Measurements from ENCODE around the gene STX8. TPM values are rescaled to one million over a fixed set of nuclear protein-coding genes. Genes with fewer than 3 reads are reported as not detected.

The STX8 gene
- total and polyA plus RNA-seq, 8 donors = 26.9 to 37.4 (median 32.3) TPM

- WGBS, 2 donors = 91 to 96% methylated on average over 5 of the region's 5 CpGs
- TF ChIP-seq, protein P1, sequence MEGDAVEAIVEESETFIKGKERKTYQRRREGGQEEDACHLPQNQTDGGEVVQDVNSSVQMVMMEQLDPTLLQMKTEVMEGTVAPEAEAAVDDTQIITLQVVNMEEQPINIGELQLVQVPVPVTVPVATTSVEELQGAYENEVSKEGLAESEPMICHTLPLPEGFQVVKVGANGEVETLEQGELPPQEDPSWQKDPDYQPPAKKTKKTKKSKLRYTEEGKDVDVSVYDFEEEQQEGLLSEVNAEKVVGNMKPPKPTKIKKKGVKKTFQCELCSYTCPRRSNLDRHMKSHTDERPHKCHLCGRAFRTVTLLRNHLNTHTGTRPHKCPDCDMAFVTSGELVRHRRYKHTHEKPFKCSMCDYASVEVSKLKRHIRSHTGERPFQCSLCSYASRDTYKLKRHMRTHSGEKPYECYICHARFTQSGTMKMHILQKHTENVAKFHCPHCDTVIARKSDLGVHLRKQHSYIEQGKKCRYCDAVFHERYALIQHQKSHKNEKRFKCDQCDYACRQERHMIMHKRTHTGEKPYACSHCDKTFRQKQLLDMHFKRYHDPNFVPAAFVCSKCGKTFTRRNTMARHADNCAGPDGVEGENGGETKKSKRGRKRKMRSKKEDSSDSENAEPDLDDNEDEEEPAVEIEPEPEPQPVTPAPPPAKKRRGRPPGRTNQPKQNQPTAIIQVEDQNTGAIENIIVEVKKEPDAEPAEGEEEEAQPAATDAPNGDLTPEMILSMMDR (IDR thresholded peaks at IDR 0.05) = no peak
- no peak overlapping the region for H3K4me3 ChIP-seq
- FAIRE-seq (no peak), DNase-seq (no peak), ATAC-seq (no peak)
- intact Hi-C loops (cut with DNase I) = no loop called here
- H3K4me1 ChIP-seq = no peaks in the 10 kb centered on the region
- H3K9me3 ChIP-seq = no peaks in the 10 kb centered on the region
- no peaks in the 10 kb centered on the region for H3K36me3 ChIP-seq
- no peaks in the 10 kb centered on the region for H3K27me3 ChIP-seq
- H3K27ac ChIP-seq = no peak overlapping the region
Measured at GRCh38 chr17:9443811-9444210, 131.8 kb downstream of the STX8 start.

GRCh38 chr17:9439851-9440250, 135.8 kb downstream of the STX8 start:
- ATAC-seq (no peak), DNase-seq (no peak)
- TF ChIP-seq, protein P1 (IDR thresholded peaks at IDR 0.05) = no peak

DNA sequence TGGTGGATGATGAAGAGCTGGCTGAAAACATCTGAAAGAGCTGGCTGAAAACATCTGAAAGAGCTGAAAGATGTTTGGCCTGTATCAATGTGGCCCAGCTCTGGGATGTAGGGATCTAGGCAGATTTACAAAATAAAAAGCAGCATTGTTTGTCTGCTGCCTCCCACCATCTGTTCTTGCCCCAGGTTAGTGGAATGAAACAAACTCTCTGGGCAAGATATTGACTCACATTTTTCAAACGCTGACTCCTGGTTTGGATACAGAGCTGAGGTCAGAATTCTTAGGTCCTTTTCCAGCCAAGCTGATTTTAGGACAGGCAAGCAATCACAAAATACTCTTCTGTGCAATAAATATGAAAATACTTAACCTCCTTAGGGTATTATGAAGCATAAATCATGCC, 139.0 kb downstream of the STX8 start:
- TF ChIP-seq, protein P1 (IDR thresholded peaks at IDR 0.05) = no peak
- DNase-seq = no peak
- no peaks in the 10 kb centered on the region for H3K36me3 ChIP-seq
- WGBS, 2 donors = 56 to 69% methylated on average over 1 of the region's 1 CpG
- no peak overlapping the region for H3K4me3 ChIP-seq
- no peak overlapping the region for H3K27ac ChIP-seq
- no peak for ATAC-seq
- no peaks in the 10 kb centered on the region for H3K27me3 ChIP-seq
- FAIRE-seq = no peak
- intact Hi-C loops (cut with DNase I) = no loop called here
- no peaks in the 10 kb centered on the region for H3K9me3 ChIP-seq
- peaks cover 0 to 7% (median 0%) of the 10 kb centered on the region in 3 donors for H3K4me1 ChIP-seq

More at GRCh38 chr17:9439851-9440250, 135.8 kb downstream of the STX8 start:
- 96 to 99% methylated on average over 3 of the region's 3 CpGs for whole genome bisulfite sequencing, 2 donors
- H3K27me3 ChIP-seq = no peaks in the 10 kb centered on the region
- no peaks in the 10 kb centered on the region for H3K9me3 ChIP-seq
- H3K4me1 ChIP-seq = no peaks in the 10 kb centered on the region
- no peak overlapping the region for H3K4me3 ChIP-seq
- no peak for FAIRE-seq
- intact Hi-C loops (cut with DNase I) = no loop called here
- H3K27ac ChIP-seq = no peak overlapping the region
- no peaks in the 10 kb centered on the region for H3K36me3 ChIP-seq

- Histone ChIP-seq H3K27me3 (no peaks in the 10 kb centered on the region), H3K36me3 (no peaks in the 10 kb centered on the region), H3K9me3 (no peaks in the 10 kb centered on the region), H3K27ac (no peak overlapping the region), H3K4me3 (no peak overlapping the region), H3K4me1 (peaks cover 0 to 7% (median 0%) of the 10 kb centered on the region in 3 donors)
- ATAC-seq = no peak
- intact Hi-C loops (cut with DNase I) = no loop called here
- WGBS, 2 donors = 85 to 92% methylated on average over 6 of the region's 6 CpGs
- no peak for FAIRE-seq
- no peak for DNase-seq
- TF ChIP-seq, protein P1 (IDR thresholded peaks at IDR 0.05) = no peak
Measured at GRCh38 chr17:9435165-9435564, 140.5 kb downstream of the STX8 start.

GRCh38 chr17:9434642-9435057, 141.0 kb downstream of the STX8 start:
- H3K4me3 ChIP-seq = no peak overlapping the region
- no peaks in the 10 kb centered on the region for H3K27me3 ChIP-seq
- no peak overlapping the region for H3K27ac ChIP-seq
- no peak for ATAC-seq
- peaks cover 0 to 7% (median 0%) of the 10 kb centered on the region in 3 donors for H3K4me1 ChIP-seq
- no peak for DNase-seq
- no peaks in the 10 kb centered on the region for H3K36me3 ChIP-seq
- H3K9me3 ChIP-seq = no peaks in the 10 kb centered on the region
- 88 to 89% methylated on average over 3 of the region's 3 CpGs for WGBS, 2 donors
- intact Hi-C loops (cut with DNase I) = no loop called here
- no peak for FAIRE-seq
- TF ChIP-seq, protein P1 (IDR thresholded peaks at IDR 0.05) = no peak
